Activated CD8-positive, alpha-beta T cell treated with anti-CD3 and anti-CD28 coated beads, Interleukin-2, amount 10 ng/mL, durations not matched to agents 7 days and 5 days (primary cell): ENCODE measurements around the gene NCCRP1. TPM values are rescaled to one million over a fixed set of nuclear protein-coding genes. Genes with fewer than 3 reads are reported as not detected.
"Not testable (repeated sequence)": the region's sequence is repeated elsewhere in the genome, so short reads cannot be mapped to it uniquely, and the experiment has no call there.

Source experiments
- ATAC-seq: fragments of 150-1000 bp; cut with Tn5 transposase; one replicate; pipeline ENCODE4 v1.10.0; 2021; ENCODE audit warnings: moderate library complexity
- CTCF ChIA-PET: fragments of 350-600 bp; sonication (Branson Sonifier 250); formaldehyde crosslinking; loops from one replicate; lab custom pipeline; 2021; ENCODE audit warnings: antibody characterized with exemption; lab: Charles Lee
- POLR2A ChIA-PET: fragments of 350-600 bp; sonication (Branson Sonifier 250); formaldehyde crosslinking; loops from one replicate; lab custom pipeline; 2021; ENCODE audit warnings: antibody characterized with exemption; lab: Charles Lee
- DNase-seq: peaks from one replicate; pipeline ENCODE4 v3.0.0-alpha.2; 2020
- H3K27ac Mint-ChIP-seq: one replicate; pipeline ENCODE4 v1.8.0; 2021; ENCODE audit warnings: mild to moderate bottlenecking, mixed read lengths
- H3K27me3 Mint-ChIP-seq: one replicate; pipeline ENCODE4 v1.8.0; 2021; ENCODE audit warnings: low read depth, mixed read lengths
- H3K36me3 Mint-ChIP-seq: one replicate; pipeline ENCODE4 v1.8.0; 2021; ENCODE audit warnings: low read depth, mixed read lengths
- H3K4me1 Mint-ChIP-seq: one replicate; pipeline ENCODE4 v1.8.0; 2021; ENCODE audit warnings: low read depth, mixed read lengths
- H3K4me3 Mint-ChIP-seq: one replicate; pipeline ENCODE4 v1.8.0; 2021; ENCODE audit warnings: mild to moderate bottlenecking, mixed read lengths
- H3K9me3 Mint-ChIP-seq: one replicate; pipeline ENCODE4 v1.8.0; 2022; ENCODE audit warnings: mixed read lengths; ENCODE audit not compliant: insufficient read depth
- total RNA-seq, 2 experiments: library from RNA; stranded (reverse); gene quantifications; one replicate each; pipeline ENCODE4 v1.2.3, GENCODE V29; 2021

Gene NCCRP1
- total RNA-seq, 2 experiments from 2014 or later, result not detected

DNA sequence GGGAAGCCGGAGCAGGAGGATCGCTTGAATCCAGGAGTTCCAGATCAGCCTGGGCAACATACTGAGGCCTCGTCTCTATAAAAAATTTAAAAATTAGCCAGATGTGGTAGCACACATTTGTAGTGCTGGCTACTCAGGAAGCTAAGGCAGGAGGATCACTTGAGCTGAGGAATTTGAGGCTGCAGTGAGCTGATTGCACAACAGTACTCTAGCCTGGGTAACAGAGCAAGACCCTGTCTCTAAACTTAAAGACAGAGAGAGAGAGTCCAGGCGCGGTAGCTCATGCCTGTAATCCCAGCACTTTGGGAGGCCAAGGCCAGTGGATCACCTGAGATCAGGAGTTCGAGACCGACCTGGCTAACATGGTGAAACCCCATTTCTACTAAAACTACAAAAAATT lies 43.7 kb downstream of the NCCRP1 start:
- CTCF ChIA-PET, result no interaction called here
- no peak for DNase-seq
- no peak for ATAC-seq
- Mint-ChIP-seq H3K4me1 (peaks cover 34% of the 10 kb centered on the region), H3K36me3 (peaks cover 2% of the 10 kb centered on the region), H3K27me3 (no peaks in the 10 kb centered on the region), H3K9me3 (no peaks in the 10 kb centered on the region), H3K27ac (no peak overlapping the region), H3K4me3 (no peak overlapping the region)
- POLR2A ChIA-PET, result no interaction called here

DNA sequence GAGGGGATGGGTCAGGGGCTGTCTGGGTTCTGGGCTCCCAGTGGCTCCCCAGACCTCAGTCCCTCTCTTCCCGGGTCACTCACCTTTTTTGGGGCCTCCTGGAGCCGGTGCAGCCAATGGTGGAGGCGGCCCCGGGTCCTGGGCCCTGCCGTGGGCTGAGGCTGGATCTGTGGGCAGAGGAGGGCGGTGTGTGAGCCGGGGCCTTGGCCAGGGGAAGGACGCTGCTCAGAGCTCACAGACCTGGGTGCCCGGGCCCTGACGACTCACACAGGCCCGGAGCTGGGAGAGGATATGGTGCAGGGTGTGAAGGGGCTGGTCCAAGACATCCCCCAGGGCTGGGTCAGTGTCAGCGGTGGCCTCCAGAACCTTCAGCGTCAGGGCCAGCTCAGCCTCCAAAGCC lies 47.0 kb downstream of the NCCRP1 start:
- H3K4me1 Mint-ChIP-seq, CTCF ChIA-PET, H3K36me3 Mint-ChIP-seq, H3K9me3 Mint-ChIP-seq, H3K27me3 Mint-ChIP-seq, DNase-seq, H3K4me3 Mint-ChIP-seq, ATAC-seq, H3K27ac Mint-ChIP-seq, POLR2A ChIA-PET: not testable (repeated sequence)

DNA sequence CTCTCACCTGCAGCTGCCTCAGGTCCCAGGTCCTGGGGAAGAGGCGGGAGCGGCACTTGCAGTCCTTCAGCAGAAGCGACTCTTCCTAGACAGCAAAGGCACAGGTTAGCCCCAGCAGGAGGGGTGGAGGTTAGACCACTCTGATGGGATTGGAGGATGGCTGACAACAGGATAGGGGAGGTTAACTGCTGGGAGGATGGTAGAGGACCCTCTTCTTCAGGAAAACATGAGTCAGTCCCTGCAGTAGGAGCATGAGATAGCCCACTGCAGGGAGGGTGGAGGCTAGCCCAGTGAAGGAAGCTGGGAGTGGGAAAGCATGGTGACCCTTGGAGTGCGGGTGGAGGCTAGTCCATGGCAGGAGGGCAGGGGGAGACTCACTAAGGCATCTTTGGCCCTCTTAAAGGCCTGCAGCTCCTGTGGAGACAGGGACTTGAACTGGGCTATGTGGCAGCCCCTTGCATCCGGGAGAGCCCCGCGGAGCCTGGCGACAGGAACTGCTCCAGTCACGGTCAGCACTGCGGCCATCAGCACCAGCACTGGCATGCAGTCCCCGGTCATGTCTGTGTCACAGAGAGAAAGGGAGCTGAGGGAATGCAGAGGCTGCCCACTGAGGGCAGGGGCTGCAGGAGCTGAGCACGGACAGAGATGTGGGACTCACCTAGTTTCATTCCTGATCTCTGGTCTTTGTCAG lies 47.8 kb downstream of the NCCRP1 start, which contains the start of gene IFNL3:
IFNL3 (minus strand) TSS at position 597 of the 691 bp plus-strand sequence; CDS start at position 558, 39 bp downstream.
- H3K27ac Mint-ChIP-seq, POLR2A ChIA-PET, H3K9me3 Mint-ChIP-seq, H3K4me1 Mint-ChIP-seq, H3K27me3 Mint-ChIP-seq, H3K36me3 Mint-ChIP-seq, DNase-seq, CTCF ChIA-PET, ATAC-seq, H3K4me3 Mint-ChIP-seq: not testable (repeated sequence)

DNA sequence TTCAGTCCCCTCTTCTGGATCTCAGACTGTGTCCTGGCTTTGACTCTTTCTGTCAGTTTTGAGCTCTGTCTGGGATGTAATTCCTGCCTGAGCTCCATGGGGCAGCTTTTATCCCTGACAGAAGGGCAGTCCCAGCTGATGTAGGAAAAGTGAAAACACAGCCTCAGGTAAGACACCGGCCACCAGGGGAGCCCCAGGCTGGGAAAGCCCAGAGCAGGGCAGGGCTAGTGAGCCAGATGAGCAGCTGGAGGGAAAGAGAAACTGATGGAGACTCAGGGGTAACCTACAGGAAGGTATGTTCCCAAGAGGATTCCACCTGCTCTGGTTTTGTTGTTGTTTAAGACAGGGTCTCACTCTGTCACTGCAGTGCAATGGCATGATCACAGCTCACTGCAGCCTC lies 48.4 kb downstream of the NCCRP1 start:
- H3K27me3 Mint-ChIP-seq, H3K9me3 Mint-ChIP-seq, CTCF ChIA-PET, H3K36me3 Mint-ChIP-seq, H3K27ac Mint-ChIP-seq, DNase-seq, H3K4me1 Mint-ChIP-seq, H3K4me3 Mint-ChIP-seq: not testable (repeated sequence)
- peak; percentile 81 for ATAC-seq
- POLR2A ChIA-PET, result interaction anchor here (0.7 kb wide), 1 partner anchor 119 kb away, joined by 3 read pairs; no protein-coding TSS in a partner anchor

DNA sequence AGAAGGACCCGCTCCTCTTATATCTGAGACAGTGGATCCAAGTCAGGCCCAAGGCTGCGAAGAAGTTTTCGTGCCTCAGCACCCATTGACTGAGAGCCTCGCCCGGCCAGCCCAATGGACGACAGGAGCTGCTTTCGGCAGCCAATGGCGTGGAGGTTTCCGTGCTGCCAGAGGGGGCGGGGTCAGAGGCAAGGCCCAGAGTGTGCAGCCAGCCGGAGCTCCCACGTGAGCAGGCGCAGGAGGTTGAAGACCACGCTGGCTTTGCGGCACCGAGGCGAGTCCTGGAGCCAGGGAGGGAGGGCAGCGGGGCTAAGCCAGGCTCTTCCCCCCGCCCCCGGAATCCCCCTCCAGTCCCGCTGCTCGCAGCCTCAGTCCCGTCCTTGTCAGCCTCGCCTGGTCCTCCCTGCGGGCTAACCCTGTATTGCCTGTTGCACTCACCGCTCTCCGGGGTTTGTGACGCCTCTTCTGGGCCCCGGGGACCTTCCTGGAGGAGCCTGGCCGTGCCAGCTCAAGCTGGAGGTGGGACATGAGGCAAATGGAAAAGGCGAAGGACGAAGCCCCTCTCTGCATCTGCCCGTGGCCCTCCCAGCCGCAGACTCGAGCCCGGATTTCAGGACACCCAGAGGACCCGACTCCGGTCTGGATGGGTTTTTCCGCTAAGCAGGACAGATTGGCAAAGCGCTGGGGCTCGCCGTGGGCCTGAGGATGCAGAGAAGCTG lies 50.3 kb downstream of the NCCRP1 start:
- H3K4me3 Mint-ChIP-seq, result peak overlapping the region; percentile 23
- H3K27ac Mint-ChIP-seq, result no peak overlapping the region
- H3K36me3 Mint-ChIP-seq, result no peaks in the 10 kb centered on the region
- ChIA-PET POLR2A (no interaction called here), CTCF (no interaction called here)
- ATAC-seq (peak; percentile 37), DNase-seq (no peak)
- no peaks in the 10 kb centered on the region for H3K9me3 Mint-ChIP-seq
- H3K27me3 Mint-ChIP-seq, result peaks cover 7% of the 10 kb centered on the region
- H3K4me1 Mint-ChIP-seq, result peaks cover 9% of the 10 kb centered on the region

DNA sequence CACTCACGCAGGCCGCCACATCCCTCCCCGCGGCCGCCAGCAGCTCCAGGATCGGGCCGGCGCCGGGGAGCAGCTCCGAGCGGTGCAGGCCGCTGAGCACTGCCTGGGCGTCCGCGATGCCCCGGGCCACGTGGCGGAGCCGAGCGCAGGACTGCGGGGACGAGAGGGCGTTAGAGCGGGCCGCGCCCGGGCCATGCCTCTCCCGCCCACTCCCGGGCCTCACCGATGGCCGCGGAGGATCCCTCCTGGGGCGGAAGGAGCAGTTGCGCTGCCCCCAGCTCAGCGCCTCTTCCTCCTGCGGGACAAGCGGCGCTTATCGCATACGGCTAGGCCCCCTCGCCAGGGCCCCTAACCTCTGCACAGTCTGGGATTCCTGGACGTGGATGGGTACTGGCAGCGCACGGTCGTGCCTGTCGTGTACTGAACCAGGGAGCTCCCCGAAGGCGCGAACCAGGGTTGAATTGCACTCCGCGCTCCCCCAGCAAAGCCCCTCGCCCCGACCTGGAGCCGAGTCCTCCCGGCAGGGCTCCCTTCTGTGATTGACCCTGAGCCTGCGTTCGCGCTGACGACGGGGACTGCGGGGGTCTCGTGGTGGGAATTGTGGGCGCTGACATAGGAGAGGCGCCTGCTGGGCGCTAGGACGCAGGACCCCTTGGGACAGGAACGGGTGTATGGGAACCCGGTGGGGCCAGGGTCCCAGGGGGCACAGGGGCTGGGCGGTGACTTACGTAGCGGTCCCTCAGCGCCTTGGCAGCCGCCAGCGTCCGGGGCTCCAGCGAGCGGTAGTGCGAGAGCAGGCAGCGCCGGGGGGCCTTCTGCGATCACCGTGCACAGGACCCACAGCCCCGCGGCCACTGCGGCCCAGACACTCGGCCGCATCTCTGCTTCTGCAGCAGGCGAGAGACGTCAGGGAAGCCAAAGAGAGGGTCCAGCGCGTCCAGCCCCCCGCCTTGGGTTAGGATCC lies 51.2 kb downstream of the NCCRP1 start:
- H3K4me1 Mint-ChIP-seq, result peaks cover 17% of the 10 kb centered on the region
- H3K36me3 Mint-ChIP-seq, result no peaks in the 10 kb centered on the region
- ChIA-PET CTCF (no interaction called here), POLR2A (no interaction called here)
- peaks cover 7% of the 10 kb centered on the region for H3K27me3 Mint-ChIP-seq
- no peaks in the 10 kb centered on the region for H3K9me3 Mint-ChIP-seq
- no peak overlapping the region for H3K27ac Mint-ChIP-seq
- no peak overlapping the region for H3K4me3 Mint-ChIP-seq
- DNase-seq (no peak), ATAC-seq (peak; percentile 42)

DNA sequence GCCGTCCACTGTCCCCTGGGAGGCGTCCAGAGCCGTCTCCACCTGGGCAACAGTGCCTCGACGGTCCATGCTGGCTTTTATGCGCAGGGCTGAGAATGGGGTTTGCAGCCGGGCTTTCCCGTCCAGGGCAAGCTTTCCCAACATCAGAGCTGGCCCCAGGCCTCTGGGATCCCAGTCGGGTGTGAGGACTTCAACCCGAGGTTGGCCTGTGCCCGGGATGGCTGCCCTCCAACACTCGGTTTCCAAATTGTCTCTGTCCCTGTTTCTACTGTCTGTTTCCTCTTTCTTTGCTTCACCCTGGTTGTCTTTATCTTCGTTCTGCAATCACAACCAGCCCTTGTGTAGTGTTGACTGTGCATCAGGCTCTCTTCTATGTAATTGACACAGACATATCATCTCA lies 52.0 kb downstream of the NCCRP1 start, which contains the start of gene IFNL4:
IFNL4 (minus strand) TSS at position 51 of the 400 bp plus-strand sequence.
- Mint-ChIP-seq H3K36me3 (no peaks in the 10 kb centered on the region), H3K27me3 (peaks cover 7% of the 10 kb centered on the region), H3K4me3 (no peak within 1 kb of the TSS), H3K9me3 (no peaks in the 10 kb centered on the region), H3K27ac (no peak within 1 kb of the TSS), H3K4me1 (peaks cover 18% of the 10 kb centered on the region)
- no peak for ATAC-seq
- DNase-seq, result no peak
- ChIA-PET CTCF (no interaction called here), POLR2A (no interaction called here)

DNA sequence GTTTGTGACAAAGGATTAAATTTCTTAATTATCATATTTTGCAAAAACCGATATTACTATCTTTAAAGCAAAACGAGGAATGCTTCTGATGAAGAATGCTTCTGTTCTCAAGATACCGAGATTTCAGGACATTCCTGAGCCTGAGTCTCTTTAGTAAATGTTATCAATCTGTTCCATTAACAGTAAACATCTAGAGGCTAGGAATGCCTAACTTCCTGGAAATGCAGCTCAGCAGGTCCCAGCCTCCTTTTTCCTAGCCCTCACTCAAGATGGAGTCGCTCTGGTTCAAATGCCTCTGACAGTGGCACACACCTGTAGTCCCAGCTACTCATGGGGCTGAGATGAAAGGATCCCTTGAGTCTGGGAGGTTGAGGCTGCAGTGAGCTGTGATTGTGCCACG lies 54.3 kb downstream of the NCCRP1 start:
- no peak overlapping the region for H3K4me3 Mint-ChIP-seq
- H3K9me3 Mint-ChIP-seq, result no peaks in the 10 kb centered on the region
- H3K27me3 Mint-ChIP-seq, result peaks cover 12% of the 10 kb centered on the region
- H3K4me1 Mint-ChIP-seq, result peaks cover 18% of the 10 kb centered on the region
- CTCF ChIA-PET, result interaction anchor here (1.5 kb wide), 1 partner anchor 11 kb away, joined by 3 read pairs; no protein-coding TSS in a partner anchor
- POLR2A ChIA-PET, result no interaction called here
- DNase-seq, result no peak
- H3K27ac Mint-ChIP-seq, result no peak overlapping the region
- ATAC-seq, result no peak
- no peaks in the 10 kb centered on the region for H3K36me3 Mint-ChIP-seq

Other genes starting within 250 kb of the NCCRP1 start
- not detected for gene FBXO17, start 221.2 kb upstream of the NCCRP1 start, total RNA-seq
- gene FBXO27, start 164.4 kb upstream of the NCCRP1 start, total RNA-seq, result not detected
- gene ACP7, start 112.6 kb upstream of the NCCRP1 start, total RNA-seq, result not detected
- 10 to 100 TPM; 15.3 to 18.2 TPM for gene PAK4, start 71.2 kb upstream of the NCCRP1 start, total RNA-seq
- gene SYCN, start 7.3 kb downstream of the NCCRP1 start, total RNA-seq, result not detected
- gene IFNL3, start 48.0 kb downstream of the NCCRP1 start, total RNA-seq, result not detected
- not detected for gene IFNL4, start 51.9 kb downstream of the NCCRP1 start, total RNA-seq
- gene IFNL2, start 71.4 kb downstream of the NCCRP1 start, total RNA-seq, result not detected
- gene IFNL1, start 99.4 kb downstream of the NCCRP1 start, total RNA-seq, result under 1 TPM in 1 of 2 experiments, not detected in 1; 0.29 TPM
- 1 to 10 TPM; 8.0 to 8.3 TPM for gene LRFN1, start 123.9 kb downstream of the NCCRP1 start, total RNA-seq
- gene GMFG, start 139.1 kb downstream of the NCCRP1 start, total RNA-seq, result 100 to 1,000 TPM; 471 to 482 TPM
- 10 to 100 TPM; 43.7 to 44.5 TPM for gene SAMD4B, start 145.5 kb downstream of the NCCRP1 start, total RNA-seq
- gene PAF1, start 194.1 kb downstream of the NCCRP1 start, total RNA-seq, result 10 to 100 TPM; 48.2 to 48.9 TPM
- 10 to 100 TPM; 32.6 to 39.3 TPM for gene MED29, start 194.4 kb downstream of the NCCRP1 start, total RNA-seq
- gene ZFP36, start 209.9 kb downstream of the NCCRP1 start, total RNA-seq, result 10 to 100 TPM; 72.4 to 91.4 TPM
- 10 to 100 TPM; 64.4 to 68.5 TPM for gene PLEKHG2, start 215.7 kb downstream of the NCCRP1 start, total RNA-seq
- gene RPS16, start 239.0 kb downstream of the NCCRP1 start, total RNA-seq, result 1,000 to 10,000 TPM; 2,100 to 2,157 TPM
- 100 to 1,000 TPM; 144 to 147 TPM for gene SUPT5H, start 248.6 kb downstream of the NCCRP1 start, total RNA-seq